NCI-H510A treated with DMSO at 0.1 percent for 48 hours (cell line): ENCODE measurements around the gene PCDH9.

ENCODE experiments used
- DNase-seq: peaks from one replicate; lab custom pipeline; 2025; lab: John Stamatoyannopoulos, UW

The PCDH9 gene

DNA sequence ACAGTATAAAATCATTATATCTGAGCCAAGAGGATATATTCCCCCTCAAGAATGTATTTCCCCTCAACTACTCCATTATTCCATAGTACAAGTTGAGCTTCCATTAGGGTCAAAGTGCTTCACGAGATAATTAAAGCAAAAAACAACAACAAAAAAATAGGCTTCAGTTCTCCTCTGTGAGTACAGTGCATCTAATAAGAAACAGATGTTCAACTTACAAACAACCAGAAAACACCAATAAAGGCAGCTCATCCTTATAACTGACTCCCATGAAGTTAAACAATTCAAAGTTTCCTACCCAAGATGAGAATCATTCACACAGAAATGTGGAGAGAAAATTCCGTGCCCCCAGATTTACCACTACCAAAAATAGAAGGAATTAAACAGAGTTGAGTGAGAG, 854.4 kb downstream of the PCDH9 start:
- no peak for DNase-seq

DNA sequence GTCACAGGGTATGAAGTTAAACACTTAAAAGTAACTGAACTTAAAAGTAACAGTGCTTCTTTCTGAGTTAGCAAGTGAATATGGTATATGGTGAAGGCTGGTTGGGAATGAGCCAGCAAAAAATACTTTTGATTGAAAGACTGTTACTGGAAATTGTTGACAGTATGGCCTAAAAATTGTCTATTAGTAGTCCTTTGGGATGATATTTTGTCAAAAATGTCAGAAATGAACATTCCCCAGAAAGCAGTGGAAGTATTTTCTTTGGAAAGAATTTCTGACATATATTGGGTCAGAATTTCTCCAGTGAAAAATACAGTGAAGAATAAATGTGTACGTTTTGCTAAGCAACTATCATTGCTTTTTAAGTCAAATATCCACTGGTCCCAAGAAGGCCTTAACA, 860.5 kb downstream of the PCDH9 start:
- DNase-seq = no peak

DNA sequence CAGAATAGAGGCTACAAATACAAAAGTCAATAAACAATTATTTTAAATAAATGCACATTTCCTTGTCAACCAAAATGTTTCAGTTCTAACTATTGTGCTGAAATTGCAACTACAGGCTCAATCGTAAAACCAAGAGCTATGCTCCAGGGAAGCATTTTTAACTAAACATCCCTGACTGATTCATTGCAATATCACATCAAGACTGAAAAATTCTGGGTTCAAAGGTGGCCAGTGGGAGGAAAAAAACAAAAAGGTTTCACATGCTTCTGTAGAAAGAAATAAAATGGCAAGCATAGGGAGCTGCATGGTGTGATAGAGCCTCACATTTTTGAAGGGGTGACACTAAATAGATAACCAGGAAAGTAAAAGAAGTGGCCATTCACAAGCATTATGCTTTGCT, 862.8 kb downstream of the PCDH9 start:
- no peak for DNase-seq

DNA sequence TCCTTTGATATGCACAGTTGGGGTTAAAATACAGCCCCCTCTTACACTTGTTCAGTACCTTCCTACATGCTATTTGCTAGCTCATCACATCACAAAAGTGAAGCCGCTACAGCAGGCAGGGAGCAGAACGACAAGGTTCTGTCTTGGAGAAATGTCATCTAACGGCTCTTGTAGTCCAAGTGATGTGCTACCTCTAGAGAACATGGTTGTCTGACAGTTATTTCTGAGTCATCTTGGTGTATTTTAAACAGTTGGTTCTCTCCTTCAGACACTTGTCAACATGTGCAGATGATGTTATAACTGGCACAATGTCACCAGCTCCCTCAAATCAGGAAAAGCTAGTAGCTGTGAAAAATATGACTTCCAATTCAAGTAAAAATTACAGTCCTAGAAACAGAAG, 865.0 kb downstream of the PCDH9 start:
- no peak for DNase-seq

DNA sequence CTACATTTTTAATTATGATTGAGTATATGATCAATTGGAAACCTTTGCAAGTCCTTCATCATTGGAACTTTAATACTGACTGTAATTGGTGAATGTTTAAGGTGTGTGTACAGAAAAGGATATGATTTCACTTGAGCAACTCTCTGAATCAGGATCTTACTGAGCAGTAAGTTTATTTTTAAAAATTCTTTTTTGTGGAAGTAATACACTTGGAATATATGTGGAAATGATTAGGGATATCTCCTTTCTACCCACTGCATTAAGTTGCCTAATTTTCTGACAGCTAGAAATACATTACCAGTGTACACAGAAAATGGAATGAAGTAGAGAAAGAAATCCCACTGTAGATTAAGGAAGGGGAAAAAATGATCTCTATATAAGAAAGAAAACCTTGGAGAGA, 865.8 kb downstream of the PCDH9 start:
- DNase-seq = no peak

DNA sequence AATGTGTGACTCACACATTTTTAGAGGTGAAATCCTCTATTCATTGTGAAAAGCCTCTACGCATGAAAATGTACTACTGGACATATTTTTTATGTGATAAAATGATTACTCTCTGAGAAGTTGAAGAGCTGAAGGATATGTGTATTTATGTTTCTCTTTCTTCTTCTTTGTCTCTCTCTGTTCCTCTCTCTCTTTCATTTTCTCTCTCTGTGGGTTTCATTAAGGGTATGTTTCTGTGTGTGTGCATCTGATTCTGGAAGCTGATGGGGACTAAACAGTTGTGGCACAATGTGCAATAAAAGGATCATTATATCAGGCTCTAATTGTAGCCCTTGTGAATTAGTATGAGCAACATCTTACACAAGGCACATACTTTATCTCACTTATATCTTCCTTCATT, 867.7 kb downstream of the PCDH9 start:
- no peak for DNase-seq

DNA sequence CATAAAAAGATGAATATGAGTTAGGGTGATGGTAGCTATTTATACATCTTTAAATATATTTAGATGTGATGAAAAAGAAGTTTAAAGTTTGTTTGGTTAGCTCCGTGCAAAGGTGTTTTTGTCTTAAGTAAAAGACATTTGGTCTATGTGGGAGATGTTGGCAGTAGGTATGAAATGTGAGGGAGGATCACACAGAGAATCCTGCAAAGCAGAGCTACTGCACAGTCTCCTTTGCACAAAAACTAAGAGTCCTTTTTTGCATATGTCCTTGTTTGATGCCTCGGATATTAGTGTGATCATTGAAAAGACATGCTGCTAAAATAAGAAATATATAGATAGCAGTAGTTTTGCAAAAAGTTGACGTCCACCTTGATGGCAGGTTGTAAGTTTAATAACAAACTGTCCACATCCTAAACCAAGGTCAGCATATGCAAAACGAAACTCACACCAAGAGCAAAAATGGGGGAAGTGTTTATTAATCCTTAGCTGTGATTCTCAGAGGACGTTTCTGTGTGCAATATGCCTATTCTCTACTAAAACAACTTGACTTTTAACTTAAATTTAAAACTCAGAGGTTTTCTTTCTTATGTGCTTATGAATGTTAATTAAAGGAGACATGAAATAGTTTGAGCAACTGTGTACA, 870.1 kb downstream of the PCDH9 start:
- no peak for DNase-seq

DNA sequence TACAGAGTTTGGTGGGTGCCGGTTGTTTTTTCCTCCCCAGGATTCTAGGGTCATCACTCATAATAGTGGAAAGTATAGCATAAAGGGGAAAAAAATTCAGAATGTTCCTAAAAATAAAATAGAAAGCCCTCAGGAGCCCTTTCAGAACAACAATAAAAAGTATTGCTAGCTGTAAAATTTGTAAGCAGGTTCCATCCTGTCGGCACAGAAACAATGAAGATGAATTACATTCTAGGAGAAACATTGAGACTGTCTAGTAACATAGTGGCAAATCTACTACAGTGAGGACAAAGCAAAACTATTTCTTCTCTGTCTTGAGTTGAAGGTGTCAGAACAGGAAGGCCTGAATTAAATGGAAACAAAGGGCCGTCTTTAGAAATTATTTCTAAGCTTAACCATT, 870.7 kb downstream of the PCDH9 start:
- no peak for DNase-seq

DNA sequence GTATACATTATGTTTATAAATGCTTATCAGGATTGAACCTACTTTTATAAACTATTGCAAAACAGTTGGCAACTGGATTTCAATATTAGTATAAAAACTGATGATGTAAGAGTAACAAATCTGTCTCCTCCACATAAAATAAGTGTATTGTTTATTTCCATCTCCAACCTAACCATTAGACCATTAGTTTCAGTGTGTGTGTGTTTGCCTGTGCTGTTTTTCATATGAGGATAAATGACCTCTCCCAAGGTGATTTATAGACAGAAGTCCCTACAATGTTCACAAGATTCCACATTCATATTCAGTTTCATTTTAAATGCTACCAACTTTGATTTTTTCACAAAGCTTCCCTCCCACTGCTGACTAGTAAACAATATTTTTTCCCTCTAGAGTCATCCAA, 871.6 kb downstream of the PCDH9 start:
- DNase-seq = no peak

DNA sequence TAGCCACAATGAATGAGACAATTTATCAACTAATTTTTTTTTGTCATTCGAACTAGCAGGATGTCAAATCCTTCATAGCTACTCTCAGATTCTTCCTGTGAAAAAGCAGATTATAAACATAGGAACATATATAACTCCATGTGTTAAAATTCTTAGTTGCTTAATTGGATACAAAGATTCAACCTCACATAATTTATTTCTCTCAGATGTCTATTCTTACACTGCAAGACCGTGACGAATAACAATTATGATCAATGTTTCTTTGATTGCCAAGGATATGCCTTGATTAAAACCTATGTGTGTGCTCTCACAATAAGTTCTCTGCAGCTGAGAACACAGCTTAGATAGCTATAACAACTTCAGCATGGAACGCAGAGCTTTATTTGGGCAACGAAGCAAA, 872.7 kb downstream of the PCDH9 start:
- DNase-seq = no peak

DNA sequence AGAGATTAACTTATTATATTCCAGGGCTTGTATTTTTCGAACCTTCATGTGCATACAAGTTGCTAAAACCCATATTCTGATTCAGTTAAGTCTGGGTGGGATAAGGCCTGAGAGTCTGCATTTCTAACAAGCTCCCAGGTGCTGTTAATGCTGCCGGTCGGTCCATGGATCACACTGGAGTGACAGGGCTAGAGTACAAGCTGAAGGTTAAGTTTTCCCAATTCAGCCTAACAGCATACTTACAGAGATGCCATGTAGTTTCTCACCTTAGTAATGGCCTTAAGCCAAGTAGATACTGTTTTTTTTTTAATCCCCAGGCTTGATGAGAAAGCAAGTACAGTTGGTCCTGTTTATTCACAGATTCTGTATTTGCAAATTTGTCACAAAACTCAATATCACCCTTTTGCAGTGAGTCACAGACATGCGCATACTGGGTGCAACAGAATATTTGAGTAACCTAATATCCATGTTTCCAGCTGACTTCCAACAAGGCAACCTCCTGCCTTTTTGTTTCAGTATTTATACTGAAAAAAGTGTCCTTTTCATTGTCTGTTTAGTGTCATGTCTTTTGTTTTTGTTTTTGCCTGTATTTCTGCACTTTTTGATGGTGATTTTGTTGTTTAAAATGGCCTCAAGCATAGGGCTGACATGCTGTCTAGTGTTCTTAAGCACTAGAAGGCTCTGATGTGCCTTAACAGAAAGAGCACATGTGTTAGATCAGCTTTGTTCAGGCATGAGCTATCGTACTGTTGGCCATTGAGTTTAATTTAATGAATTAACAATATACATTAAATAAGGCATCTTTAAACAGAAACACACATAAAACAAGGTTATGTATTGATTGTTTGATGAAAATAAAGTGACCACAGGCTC, 875.0 kb downstream of the PCDH9 start:
- no peak for DNase-seq

DNA sequence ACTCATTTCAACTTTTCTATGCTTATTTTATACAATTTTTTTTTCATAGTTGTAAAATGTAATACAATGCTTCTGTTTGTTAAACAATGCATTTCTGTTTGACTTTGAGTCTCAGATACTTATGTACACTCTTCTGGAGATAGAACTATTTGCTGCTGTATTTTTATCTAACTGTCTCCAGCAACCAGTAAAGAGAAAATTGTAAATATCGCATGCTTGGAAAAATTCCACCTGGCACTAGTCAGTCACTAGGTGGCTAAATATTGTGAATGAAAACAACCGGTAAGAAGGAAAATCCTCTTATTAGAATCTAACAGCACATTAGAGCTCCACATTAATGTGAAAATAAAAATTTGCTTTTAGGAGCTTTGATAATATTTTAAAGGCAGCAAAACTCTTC, 876.5 kb downstream of the PCDH9 start:
- DNase-seq = peak; percentile 32

DNA sequence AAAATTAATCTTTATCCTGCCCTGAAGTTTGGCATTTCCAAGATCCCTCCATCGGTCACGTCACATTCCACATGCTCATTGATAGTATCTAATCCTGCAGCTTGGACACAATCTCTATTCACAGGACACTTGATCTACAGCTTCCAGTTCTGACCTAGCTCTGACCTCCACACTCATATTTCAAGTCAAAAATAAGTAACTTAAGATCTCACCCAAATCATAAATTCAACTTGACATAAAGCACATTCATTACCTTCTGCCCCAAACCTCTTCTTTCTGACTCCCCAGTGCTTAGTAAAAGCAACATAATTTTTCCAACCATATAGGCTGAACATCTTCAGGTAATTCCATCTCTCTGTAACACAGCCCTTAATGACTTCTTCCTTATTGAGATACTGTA, 880.2 kb downstream of the PCDH9 start:
- no peak for DNase-seq

DNA sequence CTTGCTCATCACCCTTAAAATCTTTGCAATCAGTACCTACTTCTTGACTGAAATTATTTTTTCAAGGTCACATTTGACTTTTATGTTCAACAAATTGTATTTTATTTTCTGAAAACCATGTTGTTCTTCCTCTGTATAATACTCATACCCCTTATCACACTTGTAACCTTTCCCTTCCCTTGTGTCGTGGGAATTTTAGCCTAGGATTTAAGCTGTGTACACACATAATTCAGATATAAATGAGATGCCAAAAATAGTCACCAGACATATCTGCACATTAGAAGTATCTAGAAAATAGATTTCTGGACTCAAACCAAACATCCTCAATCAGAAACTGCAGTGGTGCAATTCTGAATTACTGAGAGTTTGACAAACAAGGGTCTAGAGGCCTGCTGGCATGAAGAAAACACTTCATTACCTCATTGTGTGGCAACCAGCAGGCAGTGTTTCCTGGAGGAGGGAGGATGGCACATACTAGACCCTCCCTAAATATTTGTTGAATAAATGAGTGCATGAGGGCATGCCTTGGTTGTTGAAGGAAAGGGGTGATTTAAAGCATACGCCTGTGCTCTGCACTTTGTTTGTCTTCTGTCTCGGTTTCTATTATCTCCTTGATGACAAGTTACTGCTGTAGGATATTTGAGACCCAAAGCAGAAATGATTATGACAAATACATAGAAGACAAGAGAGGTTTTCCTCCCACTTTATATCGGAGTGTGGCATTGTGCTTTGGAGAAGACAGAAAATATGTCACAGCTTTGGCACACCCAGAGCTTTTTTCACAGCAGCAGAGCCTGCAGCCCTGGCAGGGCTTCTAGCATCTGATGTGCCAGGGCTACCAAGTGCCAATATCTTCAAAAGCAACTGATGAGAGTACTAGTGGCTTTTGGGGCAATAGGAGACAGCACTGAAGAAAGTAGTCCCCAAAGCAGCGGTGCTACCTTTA, 881.1 kb downstream of the PCDH9 start:
- DNase-seq = peak; percentile 30

DNA sequence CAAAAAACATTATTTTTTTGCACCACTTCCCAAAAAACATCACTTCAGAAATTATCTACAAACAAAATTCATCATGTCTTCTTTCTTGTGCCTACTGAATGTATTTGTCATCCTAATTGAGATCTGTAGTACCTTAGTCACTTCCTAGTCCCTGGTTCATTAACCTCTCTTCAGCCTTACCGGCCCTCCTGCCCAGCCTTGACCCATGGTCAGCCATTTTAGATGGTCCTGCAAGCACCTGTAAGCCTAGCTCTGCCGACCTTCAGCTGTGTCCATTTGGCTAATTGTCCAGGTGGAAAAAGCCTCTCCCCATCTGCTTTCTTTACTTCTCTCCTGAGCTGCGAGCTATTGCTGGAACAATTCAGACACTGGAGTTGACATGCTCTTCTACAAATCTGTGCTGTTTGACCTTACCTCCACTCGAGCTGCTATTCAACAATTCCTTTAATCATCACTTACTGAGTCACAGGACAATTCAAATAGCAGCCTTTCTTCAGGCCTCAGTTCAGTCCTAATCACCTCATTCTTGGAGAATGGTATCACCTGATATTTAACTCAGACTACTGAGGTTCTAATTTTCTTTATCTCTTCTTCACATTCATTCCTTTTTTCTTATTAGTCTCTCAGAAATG, 882.5 kb downstream of the PCDH9 start:
- no peak for DNase-seq

DNA sequence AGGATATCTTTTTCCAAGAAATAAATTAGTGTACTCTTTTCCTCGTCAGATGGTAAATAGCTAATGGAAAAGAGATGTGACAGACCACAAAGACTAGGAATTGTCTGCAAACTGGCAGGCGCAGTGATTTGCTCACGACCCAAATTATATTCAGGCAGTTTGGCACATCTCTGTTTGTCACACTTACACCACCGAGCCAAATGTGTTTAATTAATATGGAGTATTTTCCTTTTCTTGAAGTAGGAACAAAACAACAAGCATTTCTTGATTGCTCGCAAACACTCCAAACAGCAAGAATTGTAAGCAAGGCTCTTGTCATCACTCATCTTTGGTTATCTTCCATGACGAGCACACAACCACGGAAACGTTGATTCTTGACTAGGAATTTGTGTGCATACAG, 884.2 kb downstream of the PCDH9 start:
- DNase-seq = no peak

DNA sequence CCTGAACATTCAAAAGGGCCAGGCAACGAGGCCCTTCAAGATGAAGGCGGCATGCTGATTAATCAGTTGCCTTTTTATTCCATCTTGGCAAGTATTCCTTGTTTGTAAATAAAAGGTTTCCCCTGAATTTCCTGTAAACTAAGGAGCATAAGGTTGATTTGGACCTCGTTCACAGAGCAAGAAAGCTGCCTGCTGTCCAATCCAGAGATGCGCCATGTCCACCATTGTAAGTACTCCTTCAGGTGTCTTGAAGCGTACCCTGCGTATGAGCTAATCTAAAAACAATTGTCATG, 884.7 kb downstream of the PCDH9 start:
- no peak for DNase-seq

DNA sequence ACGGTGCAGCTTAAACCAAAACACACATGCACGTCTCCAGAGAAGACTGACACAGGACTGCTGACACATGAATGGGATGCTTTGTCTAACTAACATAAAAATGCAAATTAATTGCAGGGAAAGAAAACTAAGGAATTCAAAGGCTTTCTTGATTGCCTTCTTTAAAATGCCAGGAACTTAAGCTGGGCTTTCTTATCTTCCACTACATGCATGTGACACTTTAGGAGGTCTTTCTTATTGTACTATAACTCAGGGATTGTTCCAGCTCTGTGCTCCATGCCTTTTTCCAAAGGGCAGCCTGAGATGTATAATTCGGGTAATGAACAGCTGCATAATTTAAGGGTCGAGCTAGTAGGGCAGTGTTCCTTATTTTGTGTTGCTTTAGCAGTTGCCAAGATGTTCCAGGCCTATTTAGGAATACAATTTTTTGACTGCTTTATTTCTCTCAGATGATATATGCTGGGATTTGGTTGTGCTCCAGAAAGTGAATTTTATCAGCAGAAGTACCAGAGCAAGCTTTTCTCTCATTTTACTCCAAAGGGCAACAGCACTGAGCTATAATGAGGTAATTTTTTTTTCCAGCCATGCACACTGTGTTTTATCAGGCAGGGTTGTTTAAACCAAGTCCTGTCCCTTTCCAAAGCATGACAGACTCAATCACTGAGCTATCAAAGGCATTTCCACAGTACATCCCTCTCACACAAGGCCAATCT, 885.2 kb downstream of the PCDH9 start:
- no peak for DNase-seq

DNA sequence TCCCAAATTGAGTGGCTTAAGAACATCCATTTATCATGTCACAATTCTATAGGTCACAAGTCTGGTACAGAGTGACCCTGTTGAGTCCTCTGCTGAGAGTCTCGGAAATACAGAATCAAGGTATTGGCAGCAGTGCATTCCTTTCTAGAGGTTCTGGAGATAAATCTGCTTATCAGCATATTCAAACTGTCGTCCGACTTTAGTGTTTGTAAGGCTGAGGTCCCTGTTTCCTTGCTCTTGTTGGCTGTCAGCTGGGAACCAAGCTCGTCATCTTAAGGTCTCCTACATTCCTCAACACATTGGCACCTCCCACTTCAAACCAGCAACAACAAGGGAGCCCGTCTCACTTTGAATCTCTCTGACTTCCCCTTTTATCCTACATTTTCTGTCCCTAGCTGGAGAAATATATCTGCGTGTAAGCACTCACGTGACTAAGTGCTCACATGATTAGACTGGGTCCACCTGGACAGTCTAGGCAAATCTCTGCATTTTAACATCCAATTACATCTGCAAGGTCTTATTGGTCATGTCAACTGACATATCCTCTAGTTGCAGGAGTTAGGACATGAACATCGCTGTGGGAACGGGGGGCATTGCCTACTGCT, 886.8 kb downstream of the PCDH9 start:
- no peak for DNase-seq

DNA sequence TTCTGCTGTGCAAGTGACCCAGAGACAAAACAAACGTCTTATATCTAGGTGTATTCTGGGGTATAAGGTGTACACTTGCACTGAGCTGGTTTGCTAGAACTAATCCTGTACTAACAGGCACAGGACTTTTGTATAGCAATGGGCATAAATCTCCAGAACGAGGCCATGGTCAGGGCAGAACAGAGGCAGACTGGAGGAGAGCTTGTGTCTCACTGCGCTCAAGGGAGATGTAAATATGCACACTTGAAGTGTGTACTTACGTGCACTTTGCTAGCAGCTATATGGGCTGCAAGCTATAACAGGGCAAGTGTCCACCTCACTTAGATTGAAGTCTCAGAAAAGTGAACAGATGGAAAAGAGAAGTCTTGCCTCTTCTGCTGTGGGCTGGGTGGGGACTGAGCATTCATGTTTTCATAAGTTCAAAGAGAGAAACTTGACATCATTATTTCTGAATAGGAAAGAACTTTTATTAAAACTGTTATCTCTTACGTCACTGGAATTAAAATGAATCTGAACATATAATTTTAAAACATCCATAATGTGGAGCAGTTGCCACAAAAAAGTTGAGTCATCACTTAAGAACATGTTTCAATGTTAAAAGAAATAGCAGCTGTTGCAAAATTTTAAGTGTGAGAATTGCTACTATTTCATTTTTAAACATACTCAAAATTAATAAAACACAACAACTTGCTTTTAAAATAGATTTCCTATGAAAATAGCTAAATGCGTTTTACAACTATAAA, 888.3 kb downstream of the PCDH9 start:
- DNase-seq = peak; percentile 13

DNA sequence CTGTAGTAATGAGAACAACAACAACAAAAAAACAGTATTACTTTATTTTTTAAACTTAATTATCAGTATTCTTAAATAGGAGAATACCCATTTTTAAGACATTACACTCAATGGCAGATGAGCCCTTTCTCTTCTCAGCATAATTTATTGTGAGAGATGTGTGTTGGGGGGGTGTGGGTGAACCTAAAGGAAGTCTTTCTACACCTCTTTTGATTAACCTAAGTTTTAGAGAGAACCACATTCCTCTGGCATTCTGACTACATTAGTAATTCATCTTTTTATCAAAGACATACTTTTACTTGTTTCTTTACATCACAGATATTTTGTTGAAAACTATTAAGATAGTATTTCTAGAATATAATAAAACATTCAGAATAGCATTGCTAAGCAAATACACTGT, 890.9 kb downstream of the PCDH9 start:
- DNase-seq = no peak
